ENCODE results near the gene MYO10. TPM values are rescaled to one million over a fixed set of nuclear protein-coding genes. Genes with fewer than 3 reads are reported as not detected.
A peak's percentile ranks its signal among the peaks of the same experiment; 100 is the strongest.

MYO10 gene
- total RNA-seq, 1 experiment from 2014 or later: 71.9 TPM

DNA sequence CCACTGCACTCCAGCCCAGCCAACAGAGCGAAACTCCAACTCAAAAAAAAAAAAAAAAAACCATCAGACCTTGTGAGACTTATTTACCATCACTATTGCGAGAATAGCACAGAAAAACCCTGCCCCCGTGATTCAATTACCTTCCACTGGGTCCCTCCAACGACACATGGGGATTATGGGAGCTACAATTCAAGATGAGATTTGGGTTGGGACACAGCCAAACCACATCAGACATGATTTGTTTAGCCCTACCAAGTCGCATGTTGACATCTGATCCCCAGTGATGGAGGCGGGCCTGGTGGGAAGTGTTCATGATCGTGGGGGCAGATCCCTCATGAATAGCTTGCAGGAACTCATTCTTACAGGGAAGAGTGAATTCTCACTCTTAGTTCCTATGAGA, 26.6 kb downstream of the MYO10 start:
- ATAC-seq: no peak
- no peak overlapping the region for H3K4me3 ChIP-seq (ENCODE audit: low read depth in 2 of 2, low read length in 2 of 2)
- no peak overlapping the region for H3K27ac ChIP-seq (ENCODE audit: low read length)
- H3K27me3 ChIP-seq (ENCODE audit: control insufficient read depth, insufficient read depth, low read length): no peaks in the 10 kb centered on the region
- H3K4me1 ChIP-seq (ENCODE audit: control insufficient read depth, insufficient read depth, low read length): peaks cover 58% of the 10 kb centered on the region
- ChIA-PET CTCF (no interaction called here), POLR2A (no interaction called here)
- TF ChIP-seq, protein P1, sequence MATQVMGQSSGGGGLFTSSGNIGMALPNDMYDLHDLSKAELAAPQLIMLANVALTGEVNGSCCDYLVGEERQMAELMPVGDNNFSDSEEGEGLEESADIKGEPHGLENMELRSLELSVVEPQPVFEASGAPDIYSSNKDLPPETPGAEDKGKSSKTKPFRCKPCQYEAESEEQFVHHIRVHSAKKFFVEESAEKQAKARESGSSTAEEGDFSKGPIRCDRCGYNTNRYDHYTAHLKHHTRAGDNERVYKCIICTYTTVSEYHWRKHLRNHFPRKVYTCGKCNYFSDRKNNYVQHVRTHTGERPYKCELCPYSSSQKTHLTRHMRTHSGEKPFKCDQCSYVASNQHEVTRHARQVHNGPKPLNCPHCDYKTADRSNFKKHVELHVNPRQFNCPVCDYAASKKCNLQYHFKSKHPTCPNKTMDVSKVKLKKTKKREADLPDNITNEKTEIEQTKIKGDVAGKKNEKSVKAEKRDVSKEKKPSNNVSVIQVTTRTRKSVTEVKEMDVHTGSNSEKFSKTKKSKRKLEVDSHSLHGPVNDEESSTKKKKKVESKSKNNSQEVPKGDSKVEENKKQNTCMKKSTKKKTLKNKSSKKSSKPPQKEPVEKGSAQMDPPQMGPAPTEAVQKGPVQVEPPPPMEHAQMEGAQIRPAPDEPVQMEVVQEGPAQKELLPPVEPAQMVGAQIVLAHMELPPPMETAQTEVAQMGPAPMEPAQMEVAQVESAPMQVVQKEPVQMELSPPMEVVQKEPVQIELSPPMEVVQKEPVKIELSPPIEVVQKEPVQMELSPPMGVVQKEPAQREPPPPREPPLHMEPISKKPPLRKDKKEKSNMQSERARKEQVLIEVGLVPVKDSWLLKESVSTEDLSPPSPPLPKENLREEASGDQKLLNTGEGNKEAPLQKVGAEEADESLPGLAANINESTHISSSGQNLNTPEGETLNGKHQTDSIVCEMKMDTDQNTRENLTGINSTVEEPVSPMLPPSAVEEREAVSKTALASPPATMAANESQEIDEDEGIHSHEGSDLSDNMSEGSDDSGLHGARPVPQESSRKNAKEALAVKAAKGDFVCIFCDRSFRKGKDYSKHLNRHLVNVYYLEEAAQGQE (IDR thresholded peaks at IDR 0.05; ENCODE audit: insufficient read depth in 1 of 2, low read depth in 2 of 2, low read length in 1 of 2): no peak
- TF ChIP-seq POLR2AphosphoS5 (IDR thresholded peaks at IDR 0.05; ENCODE audit: low read depth, low read length) (no peak), TCF7L2 (IDR thresholded peaks at IDR 0.05; ENCODE audit: low read depth, low read length) (no peak), SIN3A (IDR thresholded peaks at IDR 0.05; ENCODE audit: borderline replicate concordance, insufficient read depth, low read depth, low read length) (no peak)
- TF ChIP-seq, protein P2, sequence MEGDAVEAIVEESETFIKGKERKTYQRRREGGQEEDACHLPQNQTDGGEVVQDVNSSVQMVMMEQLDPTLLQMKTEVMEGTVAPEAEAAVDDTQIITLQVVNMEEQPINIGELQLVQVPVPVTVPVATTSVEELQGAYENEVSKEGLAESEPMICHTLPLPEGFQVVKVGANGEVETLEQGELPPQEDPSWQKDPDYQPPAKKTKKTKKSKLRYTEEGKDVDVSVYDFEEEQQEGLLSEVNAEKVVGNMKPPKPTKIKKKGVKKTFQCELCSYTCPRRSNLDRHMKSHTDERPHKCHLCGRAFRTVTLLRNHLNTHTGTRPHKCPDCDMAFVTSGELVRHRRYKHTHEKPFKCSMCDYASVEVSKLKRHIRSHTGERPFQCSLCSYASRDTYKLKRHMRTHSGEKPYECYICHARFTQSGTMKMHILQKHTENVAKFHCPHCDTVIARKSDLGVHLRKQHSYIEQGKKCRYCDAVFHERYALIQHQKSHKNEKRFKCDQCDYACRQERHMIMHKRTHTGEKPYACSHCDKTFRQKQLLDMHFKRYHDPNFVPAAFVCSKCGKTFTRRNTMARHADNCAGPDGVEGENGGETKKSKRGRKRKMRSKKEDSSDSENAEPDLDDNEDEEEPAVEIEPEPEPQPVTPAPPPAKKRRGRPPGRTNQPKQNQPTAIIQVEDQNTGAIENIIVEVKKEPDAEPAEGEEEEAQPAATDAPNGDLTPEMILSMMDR (IDR thresholded peaks at IDR 0.05): no peak
- no peaks in the 10 kb centered on the region for H3K36me3 ChIP-seq (ENCODE audit: control insufficient read depth, insufficient read depth, low read length)
- in situ Hi-C loops (cut with HindIII; ENCODE audit: low pct_unique_long_range_greater_than_20kb, low sequenced_read_pairs): no loop called here
- DNase-seq (ENCODE audit: low read depth, low spot score): no peak
- intact Hi-C loops (cut with micrococcal nuclease; ENCODE audit: unreplicated experiment): no loop called here
- H3K9me3 ChIP-seq (ENCODE audit: control insufficient read depth, insufficient read depth, low read depth, low read length): no peaks in the 10 kb centered on the region
- BruUV-seq (replicated peaks): no TSS peak

DNA sequence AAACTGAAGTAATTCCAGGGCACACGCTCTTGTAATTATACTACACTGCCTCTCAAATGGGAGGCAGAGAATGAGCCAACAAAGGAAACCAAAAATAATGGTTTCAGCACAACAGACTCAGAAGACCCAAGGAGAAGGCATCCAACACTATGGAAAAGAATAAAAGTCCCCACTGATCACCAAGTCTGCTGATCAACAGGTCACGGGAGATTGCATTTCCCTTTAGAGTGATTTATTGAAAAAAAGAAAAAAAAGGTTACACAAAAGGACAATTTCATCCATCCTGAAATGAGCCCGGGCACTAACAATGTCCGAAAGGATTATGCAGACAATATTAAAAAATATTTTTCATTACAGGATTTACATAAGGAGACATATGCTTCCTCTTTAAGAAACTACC, 28.8 kb downstream of the MYO10 start:
- ChIA-PET CTCF (no interaction called here), POLR2A (no interaction called here)
- Histone ChIP-seq H3K27me3 (ENCODE audit: control insufficient read depth, insufficient read depth, low read length) (no peaks in the 10 kb centered on the region), H3K4me1 (ENCODE audit: control insufficient read depth, insufficient read depth, low read length) (peaks cover 54% of the 10 kb centered on the region), H3K27ac (ENCODE audit: low read length) (peak overlapping the region; percentile 73), H3K4me3 (ENCODE audit: low read depth in 2 of 2, low read length in 2 of 2) (no peak overlapping the region), H3K9me3 (ENCODE audit: control insufficient read depth, insufficient read depth, low read depth, low read length) (no peaks in the 10 kb centered on the region), H3K36me3 (ENCODE audit: control insufficient read depth, insufficient read depth, low read length) (no peaks in the 10 kb centered on the region)
- DNase-seq (ENCODE audit: low read depth, low spot score) (no peak), ATAC-seq (no peak)
- in situ Hi-C loops (cut with HindIII; ENCODE audit: low pct_unique_long_range_greater_than_20kb, low sequenced_read_pairs): no loop called here
- no TSS peak for BruUV-seq (replicated peaks)
- intact Hi-C loops (cut with micrococcal nuclease; ENCODE audit: unreplicated experiment): no loop called here
- TF ChIP-seq, protein P2 (IDR thresholded peaks at IDR 0.05): no peak
- TF ChIP-seq POLR2AphosphoS5 (IDR thresholded peaks at IDR 0.05; ENCODE audit: low read depth, low read length) (no peak), TCF7L2 (IDR thresholded peaks at IDR 0.05; ENCODE audit: low read depth, low read length) (no peak), SIN3A (IDR thresholded peaks at IDR 0.05; ENCODE audit: borderline replicate concordance, insufficient read depth, low read depth, low read length) (no peak)
- TF ChIP-seq, protein P1 (IDR thresholded peaks at IDR 0.05; ENCODE audit: insufficient read depth in 1 of 2, low read depth in 2 of 2, low read length in 1 of 2): no peak

All from Panc1 (cell line).